Esophagus squamous epithelium (tissue), 5 donors: ENCODE measurements around the gene OSBPL5. TPM values are rescaled to one million over a fixed set of nuclear protein-coding genes. Genes with fewer than 3 reads are reported as not detected.

ENCODE experiments used
- DNase-seq: peaks from one replicate; lab custom pipeline; 2025; lab: John Stamatoyannopoulos, UW
- H3K27ac ChIP-seq, 4 donors: fragments of 200-600 bp; sonication (generic); one replicate each; pipeline ENCODE4 v1.5.1; 2016 to 2019; ENCODE audit warnings: mild to moderate bottlenecking in 1 of 4
- H3K27me3 ChIP-seq, 4 donors: fragments of 200-600 bp; sonication (generic); 1 replicate in 3 of 4; 2 replicates in 1 of 4; pipeline versions ENCODE4 v1.5.1 to v1.6.0; 2017 to 2021; ENCODE audit warnings: antibody characterized with exemption in 1 of 4
- H3K36me3 ChIP-seq, 3 donors: fragments of 200-600 bp; sonication (generic); one replicate each; pipeline ENCODE4 v1.5.1; 2016 to 2019
- H3K4me1 ChIP-seq, 3 donors: fragments of 200-600 bp; sonication (generic); one replicate each; pipeline ENCODE4 v1.5.1; 2017 to 2019
- H3K4me3 ChIP-seq, 4 donors: fragments of 200-600 bp; sonication (generic); 1 replicate in 3 of 4; 2 replicates in 1 of 4; pipeline ENCODE4 v1.5.1; 2016 to 2019; ENCODE audit warnings: mild to moderate bottlenecking in 2 of 4, moderate library complexity in 1 of 4
- H3K9me3 ChIP-seq, 3 donors: fragments of 200-600 bp; sonication (generic); one replicate each; pipeline ENCODE4 v1.5.1; 2016 to 2019
- CTCF ChIP-seq, 6 experiments: fragments of 450-650 bp in 4 of 6; fragments of 200-600 bp in 2 of 6; sonication (generic) in 2 of 6; IDR thresholded peaks; one replicate each; pipeline ENCODE4 v1.5.1; 2016 to 2019; ENCODE audit warnings: antibody characterized with exemption in 6 of 6, mild to moderate bottlenecking in 4 of 6, moderate library complexity in 4 of 6
- POLR2A ChIP-seq, 4 donors: fragments of 450-650 bp; IDR thresholded peaks; one replicate each; pipeline ENCODE4 v1.6.1; 2017; ENCODE audit warnings: antibody characterized with exemption in 4 of 4, mild to moderate bottlenecking in 4 of 4, moderate library complexity in 3 of 4
- WGBS, 2 donors: methylation state at CpG; one replicate each; pipeline ENCODE4 v1.1.5; 2018; 5-methylcytosine and 5-hydroxymethylcytosine counted together
- intact Hi-C: fragments of 100-400 bp; cut with DNase I; formaldehyde crosslinking; loops from one replicate; pipeline ENCODE4 v1.15.0; 2022
- total RNA-seq, 4 donors: library from RNA; depleted of rRNA; stranded (reverse); fragments of >200 nt; gene quantifications; one replicate each; pipeline ENCODE4 v1.1.0, GENCODE V29; 2016
- donor health status: DM: yes; HTN: yes; CAD: no.

The OSBPL5 gene
- total RNA-seq, 4 donors from 2014 or later, result 11.9 to 30.9 (median 17.9) TPM

- Histone ChIP-seq H3K9me3 (no peaks in the 10 kb centered on the region), H3K36me3 (no peaks in the 10 kb centered on the region), H3K27me3 (peaks cover 0 to 3% (median 0%) of the 10 kb centered on the region in 4 donors), H3K4me1 (peaks cover 60 to 97% (median 60%) of the 10 kb centered on the region in 3 donors), H3K4me3 (peak overlapping the region; percentile 22 to 66 (median 48)), H3K27ac (peak overlapping the region; percentile 65 to 85 (median 80))
- DNase-seq, result no peak
- TF ChIP-seq POLR2A (IDR thresholded peaks at IDR 0.05), result no peak
- TF ChIP-seq CTCF (IDR thresholded peaks at IDR 0.05), result no peak
- 0% methylated on average over 7 of the region's 48 CpGs; no CpG with 5 or more reads in 1 of the 2 donors for WGBS, 2 donors
- intact Hi-C loops, result no loop called here
Measured at GRCh38 chr11:3160252-3161031, 4.7 kb downstream of the OSBPL5 start.

GRCh38 chr11:3159296-3160190 lies 5.6 kb downstream of the OSBPL5 start:
- H3K4me3 ChIP-seq, result peak overlapping the region; percentile 22 to 66 (median 48)
- WGBS, 2 donors, result 20 to 58% methylated on average over 1 to 11 of the region's 14 CpGs
- H3K9me3 ChIP-seq, result no peaks in the 10 kb centered on the region
- no peak for TF ChIP-seq CTCF (IDR thresholded peaks at IDR 0.05)
- no peak for TF ChIP-seq POLR2A (IDR thresholded peaks at IDR 0.05)
- intact Hi-C loops, result no loop called here
- H3K36me3 ChIP-seq, result no peaks in the 10 kb centered on the region
- DNase-seq, result no peak
- H3K27me3 ChIP-seq, result no peaks in the 10 kb centered on the region
- H3K4me1 ChIP-seq, result peaks cover 63 to 100% (median 65%) of the 10 kb centered on the region in 3 donors
- H3K27ac ChIP-seq, result peak overlapping the region; percentile 65 to 85 (median 80)

GRCh38 chr11:3158821-3159220 lies 6.3 kb downstream of the OSBPL5 start:
- Histone ChIP-seq H3K27ac (peak overlapping the region in 2 of 4 donors; percentile 77 to 85), H3K9me3 (no peaks in the 10 kb centered on the region), H3K27me3 (no peaks in the 10 kb centered on the region), H3K36me3 (no peaks in the 10 kb centered on the region), H3K4me1 (peaks cover 59 to 100% (median 69%) of the 10 kb centered on the region in 3 donors), H3K4me3 (peak overlapping the region in 1 of 4 donors; percentile 66)
- TF ChIP-seq POLR2A (IDR thresholded peaks at IDR 0.05) (no peak), CTCF (IDR thresholded peaks at IDR 0.05) (no peak)
- DNase-seq, result no peak
- WGBS, 2 donors, result 78 to 85% methylated on average over 5 to 13 of the region's 13 CpGs
- intact Hi-C loops, result no loop called here

GRCh38 chr11:3158131-3158591 lies 6.9 kb downstream of the OSBPL5 start:
- intact Hi-C loops, result no loop called here
- Histone ChIP-seq H3K27ac (peak overlapping the region in 2 of 4 donors; percentile 83), H3K9me3 (no peaks in the 10 kb centered on the region), H3K4me1 (peaks cover 56 to 100% (median 66%) of the 10 kb centered on the region in 3 donors), H3K27me3 (no peaks in the 10 kb centered on the region), H3K36me3 (no peaks in the 10 kb centered on the region), H3K4me3 (no peak overlapping the region)
- WGBS, 2 donors, result 83% methylated on average over 1 of the region's 18 CpGs; no CpG with 5 or more reads in 1 of the 2 donors
- TF ChIP-seq CTCF (IDR thresholded peaks at IDR 0.05) (no peak), POLR2A (IDR thresholded peaks at IDR 0.05) (no peak)
- DNase-seq, result no peak
